H1 (cell line): Measurements from ENCODE around the gene SLIRP. TPM values are rescaled to one million over a fixed set of nuclear protein-coding genes. Genes with fewer than 3 reads are reported as not detected.

Experiments used
- MAFK ChIP-seq: IDR thresholded peaks from 2 replicates; pipeline ENCODE4 v1.6.1; 2012; ENCODE audit warnings: low read depth, mild to moderate bottlenecking, improper control_type of control experiment, low read length
- SP4 ChIP-seq: IDR thresholded peaks from 2 replicates; pipeline ENCODE4 v1.6.1; 2012; ENCODE audit warnings: low read length, inconsistent platforms
- polyA plus RNA-seq, 7 experiments: library from polyadenylated mRNA; depleted of rRNA in 3 of 7; stranded (reverse) in 5 of 7; unstranded in 2 of 7; fragments of >200 nt in 5 of 7; fragments of 200-250 nt in 2 of 7; gene quantifications; 1 replicate in 5 of 7; 2 replicates in 1 of 7; 4 replicates in 1 of 7; pipeline versions ENCODE4 v1.2.1 to v1.2.3, GENCODE V29; 2011 to 2013; ENCODE audit warnings: missing spikeins in 2 of 7, mixed read lengths in 2 of 7
- total RNA-seq: library from RNA; stranded (reverse); fragmentation: NEBNext Ultra II Directional; extraction: Animal tissue kit (Norgen Biotek cat#: 25700); gene quantifications from 2 replicates; pipeline ENCODE4 v1.2.1, GENCODE V29; 2021
- TF ChIP-seq, protein P1 (sequence below), 3 experiments: IDR thresholded peaks; 1 replicate in 2 of 3; 2 replicates in 1 of 3; pipeline versions ENCODE4 v1.5.1 to v1.6.1; 2011; ENCODE audit warnings: low read length in 3 of 3, mild to moderate bottlenecking in 3 of 3, inconsistent platforms in 2 of 3, low read depth in 1 of 3, moderate library complexity in 1 of 3; ENCODE audit not compliant: insufficient read depth in 1 of 3; ENCODE audit errors: control extremely low read depth in 1 of 3
- TF ChIP-seq, protein P2 (sequence below): IDR thresholded peaks from 2 replicates; pipeline ENCODE4 v1.6.1; 2011; ENCODE audit warnings: low read depth, mild to moderate bottlenecking, low read length; ENCODE audit not compliant: insufficient read depth

Gene SLIRP
- total and polyA plus RNA-seq, 2 of the 8 experiments (the other 6 are each of a cell fraction or from before 2014, with no cell fraction given): 374 to 383 TPM

DNA sequence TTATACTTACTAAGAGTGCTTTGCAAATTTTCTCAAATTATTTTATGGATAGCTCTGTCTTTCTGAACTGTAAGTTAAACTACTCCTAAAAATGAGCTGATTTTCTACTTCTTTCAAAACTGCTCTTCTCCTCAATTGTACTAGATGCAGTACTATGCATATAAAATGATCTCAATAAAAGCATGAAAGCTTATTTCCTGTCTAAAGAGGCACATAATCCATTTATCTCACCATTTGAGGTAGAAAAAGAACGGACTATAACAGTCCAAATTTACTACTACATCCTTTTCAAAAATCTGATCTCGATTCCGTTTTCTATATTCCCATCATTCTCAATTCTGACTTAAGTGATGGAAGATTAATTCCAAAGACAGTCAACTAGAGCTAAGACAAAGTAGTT lies 14.4 kb downstream of the SLIRP start (continued):
- TF ChIP-seq, protein P1, sequence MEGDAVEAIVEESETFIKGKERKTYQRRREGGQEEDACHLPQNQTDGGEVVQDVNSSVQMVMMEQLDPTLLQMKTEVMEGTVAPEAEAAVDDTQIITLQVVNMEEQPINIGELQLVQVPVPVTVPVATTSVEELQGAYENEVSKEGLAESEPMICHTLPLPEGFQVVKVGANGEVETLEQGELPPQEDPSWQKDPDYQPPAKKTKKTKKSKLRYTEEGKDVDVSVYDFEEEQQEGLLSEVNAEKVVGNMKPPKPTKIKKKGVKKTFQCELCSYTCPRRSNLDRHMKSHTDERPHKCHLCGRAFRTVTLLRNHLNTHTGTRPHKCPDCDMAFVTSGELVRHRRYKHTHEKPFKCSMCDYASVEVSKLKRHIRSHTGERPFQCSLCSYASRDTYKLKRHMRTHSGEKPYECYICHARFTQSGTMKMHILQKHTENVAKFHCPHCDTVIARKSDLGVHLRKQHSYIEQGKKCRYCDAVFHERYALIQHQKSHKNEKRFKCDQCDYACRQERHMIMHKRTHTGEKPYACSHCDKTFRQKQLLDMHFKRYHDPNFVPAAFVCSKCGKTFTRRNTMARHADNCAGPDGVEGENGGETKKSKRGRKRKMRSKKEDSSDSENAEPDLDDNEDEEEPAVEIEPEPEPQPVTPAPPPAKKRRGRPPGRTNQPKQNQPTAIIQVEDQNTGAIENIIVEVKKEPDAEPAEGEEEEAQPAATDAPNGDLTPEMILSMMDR (IDR thresholded peaks at IDR 0.05; ENCODE audit: control extremely low read depth in 1 of 3, insufficient read depth in 1 of 3, low read depth in 1 of 3, low read length in 3 of 3): no peak
- TF ChIP-seq MAFK (no peak), SP4 (no peak)
- TF ChIP-seq, protein P2, sequence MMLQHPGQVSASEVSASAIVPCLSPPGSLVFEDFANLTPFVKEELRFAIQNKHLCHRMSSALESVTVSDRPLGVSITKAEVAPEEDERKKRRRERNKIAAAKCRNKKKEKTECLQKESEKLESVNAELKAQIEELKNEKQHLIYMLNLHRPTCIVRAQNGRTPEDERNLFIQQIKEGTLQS: no peak
- TF ChIP-seq, all 59 proteins: peak for 0
